GM21360 (cell line): ENCODE data around the gene TMEM120B.

Experiments used
- ATAC-seq: cut with Tn5 transposase; IDR thresholded peaks from one replicate; pipeline ENCODE4 v1.9.1; 2021; ENCODE audit warnings: mild to moderate bottlenecking, moderate library complexity; ENCODE audit not compliant: unreplicated experiment

The TMEM120B gene

DNA sequence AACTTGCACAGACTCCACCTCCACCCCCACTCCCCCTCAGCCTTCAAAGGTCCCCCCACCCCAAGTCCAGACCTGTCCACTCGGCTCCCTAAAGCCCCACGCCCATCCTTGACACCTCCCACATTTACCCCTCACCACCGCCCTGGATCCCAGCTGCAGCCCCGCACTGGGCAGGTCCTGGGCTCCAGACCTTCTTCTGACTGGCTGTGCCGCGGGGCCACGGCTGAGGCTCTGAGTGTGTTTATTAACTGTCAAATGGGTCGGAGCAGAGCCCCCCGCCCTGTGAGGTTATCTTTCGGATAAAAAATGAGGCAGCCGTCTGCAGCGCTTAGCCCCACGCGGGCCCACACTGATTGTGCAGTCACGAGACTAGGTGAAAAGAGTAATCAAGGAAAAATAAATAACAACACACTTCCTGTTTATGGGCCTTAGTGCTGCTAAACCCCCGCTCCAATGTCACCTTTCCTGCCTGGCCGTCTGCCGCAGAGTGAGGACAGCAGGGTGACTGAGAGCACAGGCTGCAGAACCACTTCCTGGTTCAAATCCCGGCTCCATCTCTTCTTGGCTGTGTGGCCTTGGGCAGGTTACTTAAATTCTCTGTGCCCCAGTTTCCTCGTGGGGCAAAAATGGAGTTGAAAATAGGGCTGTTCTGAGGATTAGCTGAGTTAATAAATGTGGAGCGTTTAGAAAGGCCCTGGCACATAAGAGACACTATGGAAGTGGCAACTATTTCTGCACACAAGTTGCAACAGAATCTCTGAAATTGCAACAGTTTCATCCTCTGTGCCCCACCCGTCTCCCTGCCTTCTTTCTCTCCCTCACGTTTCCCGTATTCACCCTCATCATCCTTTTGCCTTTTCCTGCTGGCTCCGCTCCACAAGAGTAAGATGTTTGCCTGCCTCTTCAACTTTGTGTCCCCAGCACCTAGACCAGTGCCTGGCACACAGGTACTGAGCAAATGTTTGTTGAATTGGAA is 100.7 kb downstream of the TMEM120B start:
- ATAC-seq, result no peak

DNA sequence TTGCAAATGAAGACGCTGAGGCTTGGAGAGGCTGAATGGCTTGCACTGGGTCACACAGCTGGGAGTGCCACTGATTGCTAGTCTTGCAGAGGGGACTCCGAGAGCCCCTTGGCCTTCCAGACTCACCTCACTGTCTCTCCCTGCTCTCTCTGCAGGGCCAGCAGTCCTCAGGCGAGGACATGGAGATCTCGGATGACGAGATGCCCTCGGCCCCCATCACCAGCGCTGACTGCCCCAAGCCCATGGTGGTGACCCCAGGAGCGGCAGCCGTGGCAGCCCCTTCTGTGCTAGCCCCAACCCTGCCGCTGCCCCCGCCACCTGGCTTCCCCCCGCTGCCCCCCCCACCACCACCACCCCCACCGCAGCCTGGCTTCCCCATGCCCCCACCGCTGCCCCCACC is 101.4 kb downstream of the TMEM120B start:
- ATAC-seq, result no peak

DNA sequence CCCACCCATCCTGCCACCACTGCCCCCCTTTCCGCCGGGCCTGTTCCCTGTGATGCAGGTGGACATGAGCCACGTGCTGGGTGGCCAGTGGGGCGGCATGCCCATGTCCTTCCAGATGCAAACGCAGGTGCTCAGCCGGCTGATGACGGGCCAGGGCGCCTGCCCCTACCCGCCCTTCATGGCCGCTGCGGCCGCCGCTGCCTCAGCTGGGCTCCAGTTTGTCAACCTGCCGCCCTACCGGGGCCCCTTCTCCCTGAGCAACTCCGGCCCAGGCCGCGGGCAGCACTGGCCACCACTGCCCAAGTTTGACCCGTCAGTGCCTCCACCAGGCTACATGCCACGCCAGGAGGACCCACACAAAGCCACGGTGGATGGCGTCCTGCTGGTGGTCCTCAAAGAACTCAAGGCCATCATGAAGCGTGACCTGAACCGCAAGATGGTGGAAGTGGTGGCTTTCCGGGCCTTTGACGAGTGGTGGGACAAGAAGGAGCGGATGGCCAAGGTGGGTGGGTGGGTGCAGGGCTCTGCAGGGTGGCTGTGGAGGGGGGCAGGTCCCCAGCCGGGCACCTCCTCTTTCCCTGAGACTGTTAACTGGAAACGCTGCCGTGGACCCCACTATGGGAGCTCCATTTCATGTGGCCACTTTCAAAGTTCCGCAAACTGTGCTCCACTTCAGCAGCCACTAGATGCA is 102.0 kb downstream of the TMEM120B start:
- no peak for ATAC-seq

DNA sequence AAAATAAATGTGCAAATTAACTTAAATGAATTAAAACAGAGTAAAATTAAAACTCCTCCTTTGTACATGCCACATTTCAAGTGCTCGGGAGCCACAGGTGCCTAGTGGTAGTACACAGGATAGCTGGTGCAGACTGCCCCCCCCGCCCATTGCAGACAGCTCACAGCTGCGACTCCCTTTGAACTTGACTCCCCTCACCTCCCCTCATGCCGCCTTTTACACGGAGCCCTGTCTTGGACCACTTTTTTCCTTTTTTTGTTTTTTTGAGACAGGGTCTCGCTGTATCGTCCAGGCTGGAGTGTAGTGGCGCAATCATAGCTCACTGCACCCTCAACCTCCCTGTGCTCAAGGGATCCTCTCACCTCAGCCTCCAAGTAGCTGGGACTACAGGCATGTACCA is 102.7 kb downstream of the TMEM120B start:
- no peak for ATAC-seq

DNA sequence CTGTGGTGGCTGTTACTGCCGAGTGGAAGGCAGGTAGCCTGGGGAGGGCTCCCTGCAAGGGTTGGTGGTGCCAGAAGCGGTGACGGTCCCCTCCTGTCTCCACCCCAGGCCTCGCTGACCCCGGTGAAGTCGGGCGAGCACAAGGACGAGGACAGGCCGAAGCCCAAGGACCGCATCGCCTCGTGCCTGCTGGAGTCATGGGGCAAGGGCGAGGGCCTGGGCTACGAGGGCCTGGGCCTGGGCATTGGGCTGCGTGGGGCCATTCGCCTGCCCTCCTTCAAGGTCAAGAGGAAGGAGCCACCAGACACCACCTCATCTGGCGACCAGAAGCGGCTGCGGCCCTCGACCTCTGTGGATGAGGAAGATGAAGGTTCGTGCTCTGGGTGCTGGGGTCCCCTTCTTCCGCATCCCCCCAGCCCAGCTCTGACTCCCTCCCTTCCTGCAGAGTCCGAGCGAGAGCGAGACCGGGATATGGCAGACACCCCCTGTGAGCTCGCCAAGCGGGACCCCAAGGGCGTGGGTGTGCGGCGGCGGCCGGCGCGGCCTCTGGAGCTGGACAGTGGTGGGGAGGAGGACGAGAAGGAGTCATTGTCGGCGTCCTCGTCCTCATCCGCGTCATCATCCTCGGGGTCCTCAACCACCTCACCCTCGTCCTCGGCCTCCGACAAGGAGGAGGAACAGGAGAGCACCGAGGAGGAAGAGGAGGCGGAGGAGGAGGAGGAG is 104.5 kb downstream of the TMEM120B start:
- no peak for ATAC-seq

DNA sequence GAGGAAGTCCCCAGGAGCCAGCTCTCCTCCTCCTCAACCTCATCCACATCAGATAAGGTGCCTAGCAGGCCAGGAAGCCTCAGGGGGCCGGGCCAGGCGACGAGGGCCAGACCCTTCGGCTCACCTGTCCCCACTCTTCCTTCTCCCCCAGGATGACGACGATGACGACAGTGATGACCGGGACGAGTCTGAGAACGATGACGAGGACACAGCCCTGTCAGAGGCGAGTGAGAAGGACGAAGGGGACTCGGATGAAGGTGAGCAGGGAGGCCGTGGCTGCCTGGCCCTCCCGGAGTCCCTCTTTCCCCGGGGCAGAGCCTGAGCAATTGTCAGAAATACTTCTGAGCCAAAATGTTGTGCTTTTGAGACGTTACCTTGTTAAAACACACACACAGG is 105.1 kb downstream of the TMEM120B start:
- no peak for ATAC-seq

DNA sequence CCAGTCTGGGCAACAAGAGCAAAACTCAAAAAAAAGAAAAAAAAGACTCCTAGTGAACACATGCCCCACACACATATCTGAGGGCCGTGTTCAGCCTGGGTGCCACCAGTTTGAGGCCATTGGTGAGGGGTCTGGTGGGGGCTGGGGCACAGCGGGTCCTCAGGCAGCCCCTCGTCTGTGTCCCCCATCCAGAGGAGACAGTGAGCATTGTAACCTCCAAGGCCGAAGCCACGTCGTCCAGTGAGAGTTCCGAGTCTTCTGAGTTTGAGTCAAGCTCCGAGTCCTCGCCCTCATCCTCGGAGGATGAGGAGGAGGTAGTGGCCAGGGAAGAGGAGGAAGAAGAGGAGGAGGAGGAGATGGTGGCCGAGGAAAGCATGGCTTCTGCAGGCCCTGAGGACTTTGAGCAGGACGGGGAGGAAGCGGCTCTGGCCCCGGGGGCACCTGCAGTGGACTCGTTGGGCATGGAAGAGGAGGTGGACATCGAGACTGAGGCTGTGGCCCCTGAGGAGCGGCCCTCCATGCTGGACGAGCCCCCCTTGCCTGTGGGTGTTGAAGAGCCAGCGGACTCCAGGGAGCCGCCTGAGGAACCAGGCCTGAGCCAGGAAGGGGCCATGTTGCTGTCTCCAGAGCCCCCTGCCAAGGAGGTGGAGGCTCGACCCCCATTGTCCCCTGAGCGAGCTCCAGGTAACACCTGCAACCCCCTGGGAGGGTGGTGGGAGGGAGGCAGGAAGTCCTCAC is 106.8 kb downstream of the TMEM120B start:
- no peak for ATAC-seq

DNA sequence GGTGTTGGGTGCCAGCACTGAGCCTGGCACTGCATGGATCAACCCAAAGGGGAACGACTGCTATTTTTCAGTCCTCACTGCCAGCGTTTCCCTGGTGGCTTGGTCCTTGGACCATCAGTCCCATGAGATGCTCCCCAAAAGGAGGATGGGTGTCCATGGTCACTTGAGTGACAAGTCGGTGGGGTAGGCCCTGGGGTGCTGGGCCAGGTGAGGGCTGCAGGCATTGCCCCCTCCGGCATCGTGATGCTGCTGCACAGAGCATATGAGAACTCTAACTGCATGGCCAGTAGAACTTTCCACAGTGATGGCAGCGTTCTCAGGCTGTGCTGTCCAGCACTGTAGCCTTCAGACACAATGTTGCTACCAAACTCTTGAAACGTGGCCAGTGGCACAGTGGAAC is 107.5 kb downstream of the TMEM120B start:
- ATAC-seq, result no peak

DNA sequence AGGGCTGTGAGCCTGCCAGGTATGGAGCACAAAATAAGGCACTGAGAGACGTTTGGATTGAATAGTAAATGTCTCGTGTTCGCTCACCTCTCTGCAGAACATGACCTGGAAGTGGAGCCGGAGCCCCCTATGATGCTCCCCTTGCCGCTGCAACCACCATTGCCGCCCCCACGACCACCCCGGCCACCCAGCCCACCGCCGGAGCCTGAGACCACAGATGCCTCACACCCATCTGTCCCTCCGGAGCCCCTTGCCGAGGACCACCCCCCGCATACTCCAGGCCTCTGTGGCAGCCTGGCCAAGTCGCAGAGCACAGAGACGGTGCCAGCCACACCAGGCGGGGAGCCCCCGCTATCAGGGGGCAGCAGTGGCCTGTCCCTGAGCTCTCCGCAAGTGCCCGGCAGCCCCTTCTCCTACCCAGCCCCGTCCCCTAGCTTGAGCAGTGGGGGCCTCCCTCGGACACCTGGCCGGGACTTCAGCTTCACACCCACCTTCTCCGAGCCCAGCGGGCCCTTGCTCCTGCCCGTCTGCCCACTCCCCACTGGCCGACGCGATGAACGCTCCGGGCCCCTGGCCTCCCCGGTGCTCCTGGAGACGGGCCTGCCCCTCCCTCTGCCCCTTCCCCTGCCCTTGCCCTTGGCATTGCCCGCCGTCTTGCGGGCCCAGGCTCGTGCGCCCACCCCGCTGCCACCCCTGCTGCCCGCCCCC is 110.0 kb downstream of the TMEM120B start:
- ATAC-seq, result no peak

DNA sequence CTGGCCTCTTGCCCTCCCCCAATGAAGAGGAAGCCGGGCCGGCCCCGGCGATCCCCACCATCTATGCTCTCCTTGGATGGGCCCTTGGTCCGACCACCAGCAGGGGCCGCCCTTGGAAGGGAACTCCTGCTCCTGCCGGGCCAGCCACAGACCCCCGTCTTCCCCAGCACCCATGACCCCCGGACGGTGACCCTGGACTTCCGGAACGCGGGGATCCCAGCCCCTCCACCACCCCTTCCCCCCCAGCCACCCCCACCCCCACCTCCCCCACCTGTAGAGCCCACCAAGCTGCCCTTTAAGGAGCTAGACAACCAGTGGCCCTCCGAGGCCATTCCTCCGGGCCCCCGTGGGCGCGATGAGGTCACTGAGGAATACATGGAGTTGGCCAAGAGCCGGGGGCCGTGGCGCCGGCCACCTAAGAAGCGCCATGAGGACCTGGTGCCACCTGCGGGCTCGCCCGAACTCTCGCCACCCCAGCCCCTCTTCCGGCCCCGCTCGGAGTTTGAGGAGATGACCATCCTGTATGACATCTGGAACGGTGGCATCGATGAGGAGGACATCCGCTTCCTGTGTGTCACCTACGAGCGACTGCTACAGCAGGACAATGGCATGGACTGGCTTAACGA is 110.7 kb downstream of the TMEM120B start:
- no peak for ATAC-seq

DNA sequence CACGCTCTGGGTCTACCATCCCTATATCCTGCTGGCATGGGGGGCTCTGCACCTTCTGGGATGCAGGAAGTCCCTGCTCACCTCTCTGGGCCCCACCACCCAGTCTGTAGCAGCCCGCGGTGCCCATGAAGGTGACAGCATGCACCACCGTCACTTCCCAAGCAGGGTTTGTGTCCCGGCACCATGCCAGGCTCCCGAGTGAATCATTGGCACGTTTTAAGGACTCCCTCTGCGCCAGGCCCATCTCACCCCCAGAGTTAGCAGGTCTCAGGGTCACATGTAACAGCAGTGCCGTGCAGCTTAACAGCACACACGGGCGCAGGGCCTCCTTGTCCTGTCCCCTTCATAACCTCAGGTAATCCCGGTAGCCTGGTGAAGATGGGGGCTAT is 111.2 kb downstream of the TMEM120B start:
- ATAC-seq, result no peak

DNA sequence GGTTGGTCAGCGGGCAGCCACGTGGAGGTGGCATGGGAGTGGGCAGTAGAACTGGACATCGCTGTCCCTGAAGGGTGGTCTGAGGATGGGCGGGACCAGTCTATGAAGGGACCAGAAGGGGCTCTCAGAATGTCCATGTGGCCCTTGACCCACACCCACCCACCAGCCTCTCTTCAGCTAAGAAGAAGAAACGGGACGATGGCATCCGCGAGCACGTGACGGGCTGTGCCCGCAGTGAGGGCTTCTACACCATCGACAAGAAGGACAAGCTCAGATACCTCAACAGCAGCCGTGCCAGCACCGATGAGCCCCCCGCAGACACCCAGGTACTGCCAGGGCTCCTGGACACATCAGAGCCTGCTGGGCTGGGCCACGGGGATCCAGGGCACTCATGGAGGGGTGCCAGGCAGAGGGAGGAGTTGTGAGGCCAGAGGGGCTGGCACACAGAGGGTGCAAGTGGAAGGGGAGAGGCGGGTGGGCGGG is 112.5 kb downstream of the TMEM120B start:
- ATAC-seq, result no peak

DNA sequence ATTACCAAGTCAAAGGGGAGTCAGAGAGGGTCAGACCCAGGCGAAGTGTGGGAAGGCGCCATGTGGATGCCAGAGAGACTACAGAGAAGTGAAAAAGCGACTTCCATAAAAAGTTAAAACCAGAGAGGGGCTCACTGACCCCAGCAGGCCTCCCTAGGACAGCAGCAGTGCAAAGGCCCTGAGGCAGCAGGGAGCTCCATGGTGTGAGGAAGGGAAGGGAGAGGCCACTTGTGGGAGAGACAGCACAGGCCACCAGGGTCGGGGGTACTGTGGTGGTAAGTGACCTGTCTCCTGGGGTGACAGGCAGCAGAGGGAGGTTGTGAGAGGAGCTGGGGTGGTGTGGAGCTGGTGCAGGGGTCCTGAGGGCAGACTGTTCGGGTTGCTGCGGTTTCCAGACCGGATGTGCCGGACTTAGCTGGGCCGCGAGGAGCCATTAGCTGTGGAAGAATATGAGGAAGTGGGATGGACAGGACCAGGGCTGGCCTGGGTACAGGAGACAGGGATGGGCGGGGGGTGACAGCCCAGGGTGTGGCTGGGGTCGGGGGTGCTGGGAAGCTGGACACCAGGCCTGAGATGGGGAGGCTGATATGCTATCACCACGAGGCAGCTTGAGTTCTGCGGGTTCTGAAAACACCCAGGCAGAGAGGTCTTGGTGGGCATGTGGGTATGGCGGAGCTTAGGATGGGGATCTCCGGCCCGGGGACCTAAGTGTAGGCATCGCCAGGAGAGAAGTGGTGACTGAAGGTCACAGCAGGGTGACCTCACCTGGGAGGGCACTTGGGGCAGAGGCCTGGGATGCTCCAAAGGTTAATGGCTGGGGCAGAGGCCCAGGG is 114.0 kb downstream of the TMEM120B start:
- no peak for ATAC-seq

DNA sequence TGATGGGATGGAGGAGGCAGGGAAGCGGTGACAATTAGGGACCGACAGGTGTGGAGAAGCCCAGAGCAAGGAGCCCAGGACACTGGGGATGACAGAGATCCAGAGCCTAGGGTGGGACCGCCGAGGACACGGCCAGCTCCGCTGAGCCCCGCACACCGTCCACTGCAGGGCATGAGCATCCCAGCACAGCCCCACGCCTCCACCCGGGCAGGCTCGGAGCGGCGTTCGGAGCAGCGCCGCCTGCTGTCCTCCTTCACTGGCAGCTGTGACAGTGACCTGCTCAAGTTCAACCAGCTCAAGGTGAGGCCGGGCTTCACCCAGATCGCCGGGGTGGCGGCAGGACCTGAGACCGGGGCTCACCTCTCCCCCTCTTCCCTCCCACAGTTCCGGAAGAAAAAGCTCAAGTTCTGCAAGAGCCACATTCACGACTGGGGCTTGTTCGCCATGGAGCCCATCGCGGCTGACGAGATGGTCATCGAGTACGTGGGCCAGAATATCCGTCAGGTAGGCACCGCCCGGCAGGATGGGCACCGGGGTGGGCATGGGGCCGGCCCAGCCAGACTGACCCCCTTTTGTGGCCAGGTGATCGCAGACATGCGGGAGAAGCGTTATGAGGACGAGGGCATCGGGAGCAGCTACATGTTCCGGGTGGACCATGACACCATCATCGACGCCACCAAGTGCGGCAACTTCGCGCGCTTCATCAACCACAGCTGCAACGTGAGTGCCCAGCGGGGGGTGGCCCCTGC is 115.0 kb downstream of the TMEM120B start:
- no peak for ATAC-seq

DNA sequence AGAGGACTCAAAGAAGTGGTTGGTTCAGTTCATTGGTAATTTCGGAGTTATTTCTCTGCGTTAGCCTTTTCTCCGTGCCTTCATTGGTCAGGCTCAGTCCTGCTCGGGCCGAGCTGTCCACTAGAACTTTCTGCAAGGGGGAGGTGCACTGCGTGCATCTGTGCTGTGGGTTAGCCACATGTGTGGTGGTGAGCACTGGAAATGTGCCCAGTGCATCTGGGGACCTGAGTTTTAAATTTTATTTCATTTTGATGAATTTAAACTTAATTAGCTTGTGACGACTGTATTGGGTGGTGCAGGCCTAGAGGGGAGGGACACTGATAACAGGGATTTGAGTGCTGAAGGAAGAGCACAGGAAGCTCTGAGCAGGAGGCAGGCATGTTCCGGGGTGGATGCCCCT is 115.8 kb downstream of the TMEM120B start:
- ATAC-seq, result no peak

DNA sequence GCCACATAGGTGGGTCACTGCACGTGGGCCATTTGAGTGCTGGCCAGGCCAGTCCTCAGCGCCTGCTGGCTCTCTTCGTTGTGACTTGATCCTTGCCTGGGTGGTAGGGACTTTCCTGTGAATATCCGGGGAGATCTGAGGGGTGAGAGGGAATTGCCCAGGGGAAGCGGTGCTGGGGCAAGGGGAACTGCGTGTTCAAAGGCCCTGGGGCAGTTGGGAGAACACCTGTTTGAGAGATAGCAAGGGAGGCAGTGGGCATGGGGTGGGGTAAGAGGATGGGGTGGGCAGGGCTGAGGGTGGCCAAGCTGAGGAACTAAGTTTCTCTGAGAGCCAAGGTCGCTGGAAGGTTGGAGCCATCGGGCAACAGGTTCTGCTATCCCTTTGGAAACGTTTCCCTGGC is 116.3 kb downstream of the TMEM120B start:
- ATAC-seq, result no peak

DNA sequence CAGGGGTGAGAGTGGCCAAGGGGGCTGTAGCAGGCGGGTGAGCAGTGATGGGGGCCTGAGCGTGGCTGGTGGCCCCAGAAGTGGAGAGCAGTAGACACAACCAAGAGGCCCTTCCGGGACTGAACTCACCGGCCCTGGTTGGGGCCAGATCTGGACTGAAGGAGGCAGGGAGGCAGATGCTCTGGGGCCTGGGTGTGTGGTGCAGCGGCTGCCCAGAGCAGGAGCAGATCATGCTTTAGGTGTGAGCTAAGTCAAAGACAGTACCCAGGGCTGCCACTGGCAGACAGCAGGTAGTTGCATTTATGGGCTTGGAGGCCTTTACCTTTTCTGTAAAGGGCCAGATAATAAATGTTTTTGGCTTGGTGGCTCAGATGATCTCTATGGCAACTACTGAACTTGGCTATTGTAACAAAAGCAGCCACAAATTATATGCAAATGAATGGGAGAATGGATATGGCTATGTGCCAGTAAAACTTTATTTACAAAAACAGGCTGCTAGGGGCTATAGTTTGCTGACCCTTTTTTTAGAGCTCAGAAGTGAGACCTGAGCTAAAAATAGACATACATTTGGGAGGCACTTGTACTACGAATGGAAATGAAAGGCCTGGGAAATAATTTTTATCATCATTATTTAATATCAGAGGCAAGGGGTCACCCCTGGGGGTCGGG is 116.8 kb downstream of the TMEM120B start:
- ATAC-seq, result no peak

DNA sequence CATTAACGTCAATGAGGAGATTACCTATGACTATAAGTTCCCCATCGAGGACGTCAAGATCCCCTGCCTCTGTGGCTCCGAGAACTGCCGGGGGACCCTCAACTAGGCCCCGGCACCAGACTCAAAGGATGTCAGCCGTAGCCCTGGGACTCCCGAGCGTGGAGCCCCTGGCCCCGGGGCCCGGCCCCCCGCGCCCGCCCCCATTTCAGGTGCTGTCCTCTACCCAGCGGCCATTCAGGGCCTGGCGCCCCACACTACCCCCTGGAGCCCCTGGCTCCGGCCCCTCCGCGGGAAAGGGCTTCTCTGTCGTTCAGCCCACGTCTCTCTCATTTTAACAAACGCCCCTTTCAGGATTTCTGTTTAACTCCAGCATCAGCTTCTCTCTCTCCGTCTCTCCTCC is 117.6 kb downstream of the TMEM120B start:
- no peak for ATAC-seq
